ENCODE measurements around the gene FBXW10B.
A peak's percentile ranks its signal among the peaks of the same experiment; 100 is the strongest.
"Not testable (repeated sequence)": the region's sequence is repeated elsewhere in the genome, so short reads cannot be mapped to it uniquely, and the experiment has no call there.

Gene FBXW10B

GRCh38 chr17:15619331-15620058 lies at the start of gene FBXW10B:
Gene FBXW10B, minus strand, starts transcription at chr17:15619704. Its CDS starts 192 bp downstream, at chr17:15619512.
- not testable (repeated sequence) for DNase-seq

GRCh38 chr17:15663691-15664090 lies 44.2 kb upstream of the FBXW10B start:
- no peak for DNase-seq

- no peak for DNase-seq
These were observed 43.7 kb upstream of the FBXW10B start for GRCh38 chr17:15663176-15663575.

- DNase-seq = no peak
These were observed 43.2 kb upstream of the FBXW10B start for GRCh38 chr17:15662681-15663080.

GRCh38 chr17:15660077-15660476 lies 40.6 kb upstream of the FBXW10B start:
- no peak for DNase-seq

GRCh38 chr17:15659663-15660062 lies 40.2 kb upstream of the FBXW10B start:
- no peak for DNase-seq

GRCh38 chr17:15659236-15659635 lies 39.7 kb upstream of the FBXW10B start:
- DNase-seq = no peak

GRCh38 chr17:15658296-15658695 lies 38.8 kb upstream of the FBXW10B start:
- DNase-seq = no peak

GRCh38 chr17:15657868-15658267 lies 38.4 kb upstream of the FBXW10B start:
- DNase-seq = no peak

- no peak for DNase-seq
These were observed 35.5 kb upstream of the FBXW10B start for GRCh38 chr17:15654886-15655561.

GRCh38 chr17:15654401-15654800 lies 34.9 kb upstream of the FBXW10B start:
- DNase-seq = not testable (repeated sequence)

GRCh38 chr17:15652960-15653359 lies 33.5 kb upstream of the FBXW10B start:
- no peak for DNase-seq

GRCh38 chr17:15651583-15652110 lies 32.1 kb upstream of the FBXW10B start:
- DNase-seq = peak; percentile 99

GRCh38 chr17:15650741-15651582 lies 31.5 kb upstream of the FBXW10B start:
- peak; percentile 67 to 79 for DNase-seq

- DNase-seq = peak; percentile 45 to 50
These were observed 30.4 kb upstream of the FBXW10B start for GRCh38 chr17:15649861-15650421.

- DNase-seq = peak in 1 of 2 experiments; percentile 27
These were observed 28.9 kb upstream of the FBXW10B start for GRCh38 chr17:15648386-15648785.

- peak; percentile 43 to 51 for DNase-seq
These were observed 26.4 kb upstream of the FBXW10B start for GRCh38 chr17:15645942-15646312.

- peak in 1 of 2 experiments; percentile 40 for DNase-seq
These were observed 25.8 kb upstream of the FBXW10B start for GRCh38 chr17:15645099-15645941.

- not testable (repeated sequence) for DNase-seq
These were observed 23.2 kb upstream of the FBXW10B start for GRCh38 chr17:15642505-15643251.

GRCh38 chr17:15642014-15642413 lies 22.5 kb upstream of the FBXW10B start:
- not testable (repeated sequence) for DNase-seq

GRCh38 chr17:15630930-15631453 lies 11.5 kb upstream of the FBXW10B start:
- DNase-seq = not testable (repeated sequence)
